GM23248 (cell line): ENCODE results near the gene SUPT5H.
"Not testable (repeated sequence)": the region's sequence is repeated elsewhere in the genome, so short reads cannot be mapped to it uniquely, and the experiment has no call there.

Source experiments
- EZH2 ChIP-seq: fragments of 200-600 bp; sonication (generic); IDR thresholded peaks from 2 replicates; pipeline ENCODE4 v1.6.1; 2018; ENCODE audit warnings: antibody characterized with exemption, mild to moderate bottlenecking; ENCODE audit not compliant: insufficient read depth, poor library complexity, severe bottlenecking
- EZH2phosphoT487 ChIP-seq: fragments of 200-600 bp; sonication (generic); IDR thresholded peaks from 2 replicates; pipeline ENCODE4 v1.6.1; 2018; ENCODE audit warnings: antibody characterized with exemption, moderate library complexity, mild to moderate bottlenecking, low read depth; ENCODE audit not compliant: insufficient read depth

DNA sequence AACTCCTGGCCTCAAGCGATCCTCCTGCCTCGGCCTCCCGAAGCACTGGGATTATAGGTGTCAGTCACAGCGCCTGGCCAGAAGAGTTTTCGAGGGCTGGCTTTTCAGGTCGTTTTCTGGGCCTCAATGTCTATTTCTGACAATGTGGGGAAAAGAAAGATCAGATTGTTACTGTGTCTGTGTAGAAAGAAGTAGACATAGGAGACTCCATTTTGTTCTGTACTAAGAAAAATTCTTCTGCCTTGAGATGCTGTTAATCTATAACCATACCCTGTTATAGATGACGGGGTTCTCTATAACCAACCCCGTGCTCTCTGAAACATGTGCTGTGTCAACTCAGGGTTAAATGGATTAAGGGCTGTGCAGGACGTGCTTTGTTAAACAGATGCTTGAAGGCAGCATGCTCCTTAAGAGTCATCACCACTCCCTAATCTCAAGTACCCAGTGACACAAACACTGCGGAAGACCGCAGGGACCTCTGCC lies 34.0 kb downstream of the SUPT5H start:
- TF ChIP-seq EZH2, EZH2phosphoT487: not testable (repeated sequence)
